Heart left ventricle (tissue), 13 donors: ENCODE data around the gene IFI16.

Experiments
- CTCF ChIP-seq, 12 donors: fragments of 200-600 bp; sonication (generic) in 4 of 12; IDR thresholded peaks; one replicate each; pipeline versions ENCODE4 v1.5.0 to v1.8.0; 2018 to 2022; ENCODE audit warnings: antibody characterized with exemption in 12 of 12, mild to moderate bottlenecking in 5 of 12
- POLR2A ChIP-seq, 2 donors: fragments of 450-650 bp; IDR thresholded peaks; one replicate each; pipeline ENCODE4 v1.6.1; 2017; ENCODE audit warnings: antibody characterized with exemption in 2 of 2, mild to moderate bottlenecking in 2 of 2, moderate library complexity in 2 of 2
- donor health status: ischemic (EF 13 %, LVEDD 7.1; RV severe dilation, severe dysfunction).
- donor health status: DM: no; HTN: yes; CAD: no.
- donor health status: DM: no; HTN: no; CAD: no.
- donor health status: ischemic (EF 25% LVEDD 6.9; RV normal size, moderate dysfunction).
- donor health status: ischemic (EF 25% LVEDD 5.7; RV mildly dilated, moderate dysfunction).
- donor health status: ischemic (EF 35%, LVEDD 5.7; RV mildly dilated, moderate dysfunction).
- donor health status: nonischemic (EF 11% LVEDD 7.7; RV severe dilation, severe dysfunction).
- donor health status: DM: yes; HTN: yes; CAD: no.
- donor health status: PGD.
- donor health status: ischemic (EF 29% LVEDD 5.4; RV normal size, mild dysfunction).
- donor health status: nonischemic (EF 23%, LVEDD 6.1; RV moderate dilation, normal function).

- TF ChIP-seq CTCF (IDR thresholded peaks at IDR 0.05) = no peak
- no peak for TF ChIP-seq POLR2A (IDR thresholded peaks at IDR 0.05)
These were observed 25.3 kb upstream of the IFI16 start for GRCh38 chr1:158984386-158984785.
